Activated naive CD8-positive, alpha-beta T cell treated with anti-CD3 and anti-CD28 coated beads, Interleukin-2, amount 10 ng/mL, durations not matched to agents 7 days and 5 days (primary cell): ENCODE results near the gene PRR13. TPM values are rescaled to one million over a fixed set of nuclear protein-coding genes. Genes with fewer than 3 reads are reported as not detected.
"Not testable (repeated sequence)": the region's sequence is repeated elsewhere in the genome, so short reads cannot be mapped to it uniquely, and the experiment has no call there.

Source experiments
- ATAC-seq: fragments of 150-1000 bp; cut with Tn5 transposase; one replicate; pipeline ENCODE4 v1.10.0; 2021; ENCODE audit warnings: low read depth, moderate library complexity
- POLR2A ChIA-PET: fragments of 350-600 bp; sonication (Branson Sonifier 250); formaldehyde crosslinking; loops from one replicate; lab custom pipeline; 2021; ENCODE audit warnings: antibody characterized with exemption; lab: Charles Lee
- DNase-seq: peaks from one replicate; pipeline ENCODE4 v3.0.0; 2021
- H3K27ac Mint-ChIP-seq: one replicate; pipeline ENCODE4 v1.8.0; 2022; ENCODE audit warnings: mild to moderate bottlenecking, mixed read lengths
- H3K27me3 Mint-ChIP-seq: one replicate; pipeline ENCODE4 v1.8.0; 2022; ENCODE audit warnings: mild to moderate bottlenecking, moderate library complexity, mixed read lengths
- H3K36me3 Mint-ChIP-seq: one replicate; pipeline ENCODE4 v1.8.0; 2021; ENCODE audit warnings: mild to moderate bottlenecking, mixed read lengths
- H3K4me1 Mint-ChIP-seq: one replicate; pipeline ENCODE4 v1.8.0; 2021; ENCODE audit warnings: mixed read lengths
- H3K4me3 Mint-ChIP-seq: one replicate; pipeline ENCODE4 v1.8.0; 2022; ENCODE audit warnings: mild to moderate bottlenecking, moderate library complexity, mixed read lengths
- H3K9me3 Mint-ChIP-seq: one replicate; pipeline ENCODE4 v1.8.0; 2021; ENCODE audit warnings: mixed read lengths
- total RNA-seq, 2 experiments: library from RNA; stranded (reverse); gene quantifications; one replicate each; pipeline ENCODE4 v1.2.3, GENCODE V29; 2021

Gene PRR13, protein sequence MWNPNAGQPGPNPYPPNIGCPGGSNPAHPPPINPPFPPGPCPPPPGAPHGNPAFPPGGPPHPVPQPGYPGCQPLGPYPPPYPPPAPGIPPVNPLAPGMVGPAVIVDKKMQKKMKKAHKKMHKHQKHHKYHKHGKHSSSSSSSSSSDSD
- 100 to 1,000 TPM; 218 to 231 TPM for total RNA-seq

DNA sequence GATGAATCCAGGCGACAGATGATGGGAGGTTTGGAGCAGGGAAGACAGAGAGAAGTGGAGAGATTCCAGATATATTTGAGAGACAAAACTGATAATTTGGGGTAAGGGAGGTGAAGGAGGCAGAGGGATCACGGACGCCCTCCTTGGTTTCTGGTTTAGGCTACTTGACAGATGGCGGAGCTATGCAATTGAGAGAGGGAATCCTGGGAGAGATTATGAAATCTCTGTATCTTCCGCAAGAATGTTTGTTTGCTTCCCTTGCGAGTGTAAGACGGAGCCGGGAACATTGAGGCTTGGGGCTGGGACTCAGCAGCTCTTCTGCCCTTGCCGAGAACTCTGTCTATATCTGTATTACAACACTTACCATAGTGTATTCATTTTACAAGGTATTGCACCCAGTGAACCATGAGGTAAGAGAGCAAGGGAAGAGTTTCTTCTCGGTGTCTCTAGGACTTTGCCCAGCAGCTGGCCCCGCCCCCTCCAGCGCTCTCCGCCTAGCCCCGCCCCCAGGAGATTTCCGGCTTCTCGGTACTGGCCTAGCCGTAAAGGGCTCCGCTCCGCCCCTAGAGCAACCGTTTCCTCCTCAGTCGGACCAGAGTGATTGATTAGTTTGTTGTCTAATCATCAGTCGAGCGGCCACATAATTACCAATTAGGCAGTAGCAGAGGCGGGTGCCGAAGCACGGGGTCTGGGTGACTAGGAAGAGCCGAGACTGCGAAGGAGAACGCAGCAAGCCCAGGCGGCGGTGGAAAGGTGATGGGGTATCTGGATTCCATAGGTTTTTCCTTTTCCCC is at the start of gene PRR13:
Gene PRR13, plus strand, starts transcription at position 695 of the 794 bp plus-strand sequence. CDS start 981 bp downstream, outside the sequence.
- Mint-ChIP-seq H3K27ac (peak within 1 kb of the TSS; percentile 91), H3K4me3 (peak within 1 kb of the TSS; percentile 99), H3K36me3 (peaks cover 20% of the 10 kb centered on the region), H3K4me1 (peaks cover 29% of the 10 kb centered on the region), H3K9me3 (no peaks in the 10 kb centered on the region), H3K27me3 (no peaks in the 10 kb centered on the region)
- POLR2A ChIA-PET, result interaction anchor here (0.7 to 1.3 kb wide), 12 partner anchors 9 to 141 kb away, joined by 3 to 10 read pairs (median 4); partner anchors contain the start of genes AAAS and MAP3K12
- ATAC-seq (peak; percentile 99), DNase-seq (peak; percentile 95)

DNA sequence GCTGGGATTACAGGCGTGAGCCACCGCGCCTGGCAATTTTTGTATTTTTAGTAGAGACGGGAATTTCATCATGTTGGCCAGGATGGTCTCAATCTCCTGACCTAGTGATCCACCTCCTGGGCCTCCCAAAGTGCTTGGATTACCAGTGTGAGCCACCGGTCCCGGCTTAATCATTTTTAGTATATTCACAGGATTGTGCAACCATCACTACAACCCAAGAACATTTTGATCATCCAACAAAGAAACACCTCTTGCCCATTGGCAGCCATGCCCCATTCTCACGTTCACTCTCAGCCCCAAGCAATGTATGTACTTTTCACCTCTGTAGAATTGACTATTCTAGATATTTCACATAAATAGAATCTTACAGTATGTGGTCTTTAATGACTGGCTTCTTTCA is 41.6 kb upstream of the PRR13 start:
- DNase-seq, result no peak
- POLR2A ChIA-PET, result no interaction called here
- no peak overlapping the region for H3K27ac Mint-ChIP-seq

DNA sequence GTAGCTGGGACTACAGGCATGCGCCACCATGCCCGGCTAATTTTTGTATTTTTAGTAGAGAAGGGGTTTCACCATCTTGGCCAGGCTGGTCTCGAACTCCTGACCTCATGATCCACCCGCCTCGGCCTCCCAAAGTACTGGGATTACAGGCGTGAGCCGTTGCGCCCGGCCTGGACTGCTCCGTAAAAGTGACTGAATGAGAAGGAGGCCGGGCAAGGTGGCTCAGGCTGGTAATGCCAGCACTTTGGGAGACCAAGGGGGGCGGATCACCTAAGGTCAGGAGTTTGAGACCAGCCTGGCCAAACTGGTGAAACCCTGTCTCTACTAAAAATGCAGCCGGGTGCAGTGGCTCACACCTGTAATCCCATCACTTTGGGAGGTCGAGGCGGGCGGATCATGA is 39.2 kb upstream of the PRR13 start:
- H3K4me3 Mint-ChIP-seq, H3K9me3 Mint-ChIP-seq, DNase-seq, POLR2A ChIA-PET, H3K4me1 Mint-ChIP-seq, H3K27ac Mint-ChIP-seq, H3K27me3 Mint-ChIP-seq, ATAC-seq: not testable (repeated sequence)
- H3K36me3 Mint-ChIP-seq, result peaks cover 16% of the 10 kb centered on the region

More for the DNA sequence above, 41.6 kb upstream of the PRR13 start:
- Mint-ChIP-seq H3K9me3 (no peaks in the 10 kb centered on the region), H3K36me3 (peaks cover 15% of the 10 kb centered on the region), H3K27me3 (no peaks in the 10 kb centered on the region), H3K4me1 (peaks cover 2% of the 10 kb centered on the region), H3K4me3 (no peak overlapping the region)
- no peak for ATAC-seq

DNA sequence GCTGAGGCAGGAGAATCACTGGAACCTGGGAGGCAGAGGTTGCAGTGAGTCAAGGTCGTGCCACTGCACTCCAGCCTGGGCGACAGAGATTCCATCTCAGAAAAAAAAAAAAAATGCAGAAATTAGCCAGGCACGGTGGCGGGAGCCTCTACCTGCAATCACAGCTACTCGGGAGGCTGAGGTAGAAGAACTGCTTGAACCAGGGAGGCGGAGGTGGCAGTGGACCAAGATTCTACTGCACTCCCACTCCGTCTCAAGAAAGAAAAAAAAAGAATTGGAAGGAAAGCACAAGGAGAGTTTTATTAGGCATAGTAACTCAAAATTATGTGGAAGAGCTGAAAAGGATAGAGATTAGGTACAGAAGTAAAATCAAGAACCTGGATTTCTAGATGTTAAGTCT is 38.7 kb upstream of the PRR13 start:
- H3K27ac Mint-ChIP-seq, result no peak overlapping the region
- H3K36me3 Mint-ChIP-seq, result peaks cover 16% of the 10 kb centered on the region
- H3K27me3 Mint-ChIP-seq, result no peaks in the 10 kb centered on the region
- DNase-seq (no peak), ATAC-seq (no peak)
- H3K9me3 Mint-ChIP-seq, result no peaks in the 10 kb centered on the region
- H3K4me1 Mint-ChIP-seq, result no peaks in the 10 kb centered on the region
- no peak overlapping the region for H3K4me3 Mint-ChIP-seq
- POLR2A ChIA-PET, result no interaction called here

DNA sequence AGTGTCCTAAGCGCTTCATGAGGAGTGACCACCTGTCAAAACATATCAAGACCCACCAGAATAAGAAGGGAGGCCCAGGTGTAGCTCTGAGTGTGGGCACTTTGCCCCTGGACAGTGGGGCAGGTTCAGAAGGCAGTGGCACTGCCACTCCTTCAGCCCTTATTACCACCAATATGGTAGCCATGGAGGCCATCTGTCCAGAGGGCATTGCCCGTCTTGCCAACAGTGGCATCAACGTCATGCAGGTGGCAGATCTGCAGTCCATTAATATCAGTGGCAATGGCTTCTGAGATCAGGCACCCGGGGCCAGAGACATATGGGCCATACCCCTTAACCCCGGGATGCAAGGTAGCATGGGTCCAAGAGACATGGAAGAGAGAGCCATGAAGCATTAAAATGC is 30.6 kb upstream of the PRR13 start:
- ATAC-seq, result no peak
- DNase-seq, result no peak
- H3K27ac Mint-ChIP-seq, result no peak overlapping the region
- no peaks in the 10 kb centered on the region for H3K27me3 Mint-ChIP-seq
- H3K9me3 Mint-ChIP-seq, result no peaks in the 10 kb centered on the region
- peaks cover 42% of the 10 kb centered on the region for H3K36me3 Mint-ChIP-seq
- POLR2A ChIA-PET, result no interaction called here
- H3K4me1 Mint-ChIP-seq, result peaks cover 18% of the 10 kb centered on the region
- H3K4me3 Mint-ChIP-seq, result no peak overlapping the region

DNA sequence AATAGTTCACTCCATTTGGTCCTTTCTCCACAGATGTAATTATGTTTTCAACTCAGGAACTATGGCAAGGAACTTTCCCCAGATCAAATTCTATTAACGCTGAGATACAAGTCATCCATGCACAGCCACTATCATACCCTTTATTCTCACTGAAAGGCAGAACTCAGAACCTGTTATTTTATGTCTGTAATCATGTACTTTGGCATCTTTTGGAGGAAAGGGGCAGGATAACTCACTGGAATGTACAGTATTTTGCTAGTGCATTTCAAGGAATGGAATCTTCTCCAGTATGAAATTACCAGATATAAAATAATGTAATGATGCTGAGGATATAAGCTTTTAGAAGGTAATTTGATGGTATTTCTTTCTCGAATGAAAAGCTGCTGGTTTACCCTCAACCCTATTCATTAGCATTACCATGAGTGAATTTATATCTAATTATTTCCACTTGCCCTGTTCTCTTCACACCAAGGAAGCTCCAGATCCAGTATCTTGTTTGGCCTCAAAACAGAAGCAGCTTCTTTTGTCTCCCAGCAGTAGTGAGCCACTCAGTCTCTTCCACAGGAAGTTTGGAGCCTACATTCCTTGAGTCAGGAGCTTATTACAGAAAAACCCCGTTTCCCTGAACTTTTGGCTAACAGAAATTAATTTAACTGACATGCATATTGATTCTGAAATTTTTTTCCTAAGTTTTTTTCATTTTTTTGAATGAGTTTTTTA is 27.9 kb upstream of the PRR13 start:
- POLR2A ChIA-PET, result no interaction called here
- ATAC-seq, result no peak

DNA sequence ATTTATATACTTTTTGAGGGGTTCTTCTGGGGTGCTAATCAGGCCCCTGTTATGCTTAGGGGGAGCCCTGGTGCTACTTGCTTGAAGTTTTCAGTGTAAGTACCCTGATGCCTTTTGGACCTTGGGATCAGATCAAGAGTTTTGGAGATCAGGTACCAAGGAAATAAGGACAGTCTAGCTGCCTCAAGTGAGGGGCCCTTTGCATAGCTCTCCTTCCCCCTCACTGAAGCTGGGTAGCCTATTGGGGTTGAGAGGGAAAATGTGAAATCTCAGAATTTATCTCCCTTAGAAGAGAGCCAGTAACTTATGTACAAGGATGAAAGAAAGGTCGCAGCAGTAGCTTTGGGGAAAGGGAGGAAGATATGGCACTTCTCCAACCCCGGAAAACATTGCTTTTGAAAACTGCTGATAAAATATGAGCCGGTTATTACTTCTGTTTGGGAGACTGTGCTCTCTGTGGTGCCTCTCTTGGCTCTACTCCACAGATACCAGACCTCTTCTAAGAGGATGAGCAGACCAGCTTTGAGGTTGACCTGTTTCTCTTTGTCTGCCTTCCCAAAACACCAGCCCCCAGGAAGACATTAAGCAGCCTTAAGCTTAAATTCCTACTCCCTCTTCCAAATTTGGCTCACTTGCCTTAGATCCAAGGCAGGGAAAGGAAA is 26.6 kb upstream of the PRR13 start:
- peaks cover 30% of the 10 kb centered on the region for H3K36me3 Mint-ChIP-seq
- no peaks in the 10 kb centered on the region for H3K27me3 Mint-ChIP-seq
- no peak for ATAC-seq
- peaks cover 23% of the 10 kb centered on the region for H3K4me1 Mint-ChIP-seq
- H3K4me3 Mint-ChIP-seq, result no peak overlapping the region
- H3K9me3 Mint-ChIP-seq, result no peaks in the 10 kb centered on the region
- DNase-seq, result no peak
- H3K27ac Mint-ChIP-seq, result no peak overlapping the region
- POLR2A ChIA-PET, result interaction anchor here (0.9 kb wide), 1 partner anchor 60 kb away, joined by 3 read pairs; no protein-coding TSS in a partner anchor

More for the DNA sequence above, 27.9 kb upstream of the PRR13 start:
- Mint-ChIP-seq H3K27ac (peak overlapping the region; percentile 67), H3K9me3 (no peaks in the 10 kb centered on the region), H3K36me3 (peaks cover 38% of the 10 kb centered on the region), H3K4me3 (peak overlapping the region; percentile 62), H3K4me1 (peaks cover 21% of the 10 kb centered on the region), H3K27me3 (no peaks in the 10 kb centered on the region)
- DNase-seq, result no peak

DNA sequence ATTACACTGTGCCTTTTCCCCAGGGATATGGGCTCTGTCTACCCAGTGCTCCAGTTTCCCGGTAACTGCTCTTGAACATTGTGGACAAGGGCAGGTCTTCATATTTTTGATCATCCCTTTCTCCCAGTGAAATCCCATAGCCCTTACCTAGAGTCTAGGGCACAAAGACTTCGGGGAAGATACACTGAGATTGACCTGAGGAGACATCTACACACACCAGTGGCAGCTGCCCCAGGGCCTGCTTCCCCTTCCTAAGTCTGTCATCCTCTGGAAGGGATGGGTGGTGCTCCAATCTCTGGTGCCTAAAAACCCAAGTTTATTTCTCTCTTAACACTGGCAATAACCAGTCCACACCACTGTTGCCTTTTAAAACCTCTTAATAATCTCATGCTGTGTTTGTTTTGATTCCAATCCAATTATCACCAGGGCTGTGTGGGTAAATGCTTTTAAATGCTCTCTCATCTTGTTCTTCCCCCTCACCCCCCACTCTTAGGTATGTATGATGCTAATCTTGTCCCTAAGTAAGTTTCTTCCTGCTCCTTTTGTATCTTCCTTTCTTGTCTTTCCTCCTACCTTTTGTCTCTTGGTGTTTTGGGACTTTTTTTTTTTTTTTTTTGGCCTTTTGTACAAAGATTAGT is 25.7 kb upstream of the PRR13 start:
- not testable (repeated sequence) for ATAC-seq, H3K4me3 Mint-ChIP-seq, DNase-seq, H3K9me3 Mint-ChIP-seq, H3K27me3 Mint-ChIP-seq, H3K27ac Mint-ChIP-seq
- H3K4me1 Mint-ChIP-seq, result peaks cover 23% of the 10 kb centered on the region
- POLR2A ChIA-PET, result interaction anchor here (0.9 kb wide), 1 partner anchor 61 kb away, joined by 3 read pairs; no protein-coding TSS in a partner anchor
- H3K36me3 Mint-ChIP-seq, result peaks cover 25% of the 10 kb centered on the region

DNA sequence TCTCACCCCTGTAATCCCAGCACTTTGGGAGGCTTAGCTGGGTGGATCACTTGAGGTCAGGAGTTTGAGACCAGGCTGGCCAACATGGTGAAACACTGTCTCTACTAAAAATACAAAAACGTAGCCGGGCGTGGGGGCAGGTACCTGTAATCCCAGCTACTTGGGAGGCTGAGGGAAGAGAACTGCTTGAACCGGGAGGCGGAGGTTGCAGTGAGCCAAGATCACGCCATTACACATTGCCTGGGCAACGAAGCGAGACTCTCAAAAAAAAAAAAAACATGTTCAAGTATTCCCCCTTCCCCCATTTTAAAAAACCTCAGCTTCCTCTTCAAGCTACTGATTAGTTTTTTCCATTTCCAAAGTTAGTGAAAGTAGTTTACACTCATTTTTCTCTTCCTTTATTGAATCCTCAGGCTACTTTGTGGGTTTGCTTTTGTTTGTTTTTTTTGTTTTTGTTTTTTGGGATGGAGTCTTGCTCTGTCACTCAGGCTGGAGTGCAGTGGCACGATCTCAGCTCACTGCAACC is 24.2 kb upstream of the PRR13 start:
- DNase-seq, H3K27me3 Mint-ChIP-seq, H3K9me3 Mint-ChIP-seq, ATAC-seq, H3K27ac Mint-ChIP-seq, H3K4me3 Mint-ChIP-seq: not testable (repeated sequence)
- Mint-ChIP-seq H3K36me3 (peaks cover 13% of the 10 kb centered on the region), H3K4me1 (peaks cover 21% of the 10 kb centered on the region)
- POLR2A ChIA-PET, result interaction anchor here (0.9 to 2.2 kb wide), 3 partner anchors 65 to 96 kb away, joined by 3 to 6 read pairs (median 4); partner anchors contain the start of gene AAAS

DNA sequence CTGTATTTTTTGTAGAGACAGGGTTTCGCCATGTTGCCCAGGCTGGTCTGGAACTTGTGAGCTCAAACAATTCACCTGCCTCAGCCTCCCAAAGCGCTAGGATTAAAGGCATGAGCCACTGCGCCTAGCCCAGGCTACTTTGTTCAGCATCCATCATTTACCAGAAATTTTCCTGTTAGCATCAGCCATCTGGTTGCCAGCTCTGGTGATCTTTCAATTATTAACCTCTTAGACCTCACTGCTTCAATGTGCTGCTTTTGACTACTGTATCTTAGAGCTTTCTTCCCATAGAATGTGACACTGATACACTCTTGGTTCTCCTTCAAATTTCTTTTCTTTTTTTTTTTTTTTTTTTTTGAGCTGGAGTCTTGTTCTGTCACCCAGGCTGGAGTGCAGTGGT is 23.3 kb upstream of the PRR13 start:
- peaks cover 14% of the 10 kb centered on the region for H3K4me1 Mint-ChIP-seq
- no peak overlapping the region for H3K4me3 Mint-ChIP-seq
- H3K27ac Mint-ChIP-seq, result no peak overlapping the region

DNA sequence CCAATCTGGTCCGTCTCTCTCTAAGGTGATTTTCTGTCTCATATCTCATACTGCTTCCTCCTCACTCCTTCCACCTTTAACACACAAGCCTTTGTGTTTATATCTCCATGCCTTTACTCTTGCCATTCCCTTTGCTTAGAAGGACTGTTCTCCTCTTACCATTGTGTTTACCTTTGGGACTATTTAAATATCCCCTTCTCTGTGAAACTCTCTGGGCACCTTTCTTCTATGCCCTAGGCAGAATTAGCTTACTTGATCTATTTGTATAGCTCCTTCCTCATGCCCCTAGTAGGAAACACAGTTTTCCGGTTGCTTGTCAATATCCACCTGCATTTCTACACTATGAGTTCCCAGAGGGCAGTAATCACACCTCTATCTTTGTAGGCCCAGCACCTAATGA is 21.8 kb upstream of the PRR13 start:
- DNase-seq, result no peak
- ATAC-seq, result no peak
- Mint-ChIP-seq H3K36me3 (peaks cover 2% of the 10 kb centered on the region), H3K4me1 (peaks cover 10% of the 10 kb centered on the region), H3K27me3 (no peaks in the 10 kb centered on the region), H3K27ac (no peak overlapping the region), H3K9me3 (no peaks in the 10 kb centered on the region), H3K4me3 (no peak overlapping the region)
- POLR2A ChIA-PET, result interaction anchor here (0.8 kb wide), 1 partner anchor 239 kb away, joined by 3 read pairs; the partner anchor contains the start of gene CSAD

More for the DNA sequence above, 23.3 kb upstream of the PRR13 start:
- DNase-seq, result no peak
- POLR2A ChIA-PET, result interaction anchor here (1.9 to 2.2 kb wide), 2 partner anchors 93 to 97 kb away, joined by 4 to 6 read pairs; partner anchors contain the start of gene AAAS
- Mint-ChIP-seq H3K27me3 (no peaks in the 10 kb centered on the region), H3K9me3 (no peaks in the 10 kb centered on the region), H3K36me3 (peaks cover 7% of the 10 kb centered on the region)
- ATAC-seq, result no peak

DNA sequence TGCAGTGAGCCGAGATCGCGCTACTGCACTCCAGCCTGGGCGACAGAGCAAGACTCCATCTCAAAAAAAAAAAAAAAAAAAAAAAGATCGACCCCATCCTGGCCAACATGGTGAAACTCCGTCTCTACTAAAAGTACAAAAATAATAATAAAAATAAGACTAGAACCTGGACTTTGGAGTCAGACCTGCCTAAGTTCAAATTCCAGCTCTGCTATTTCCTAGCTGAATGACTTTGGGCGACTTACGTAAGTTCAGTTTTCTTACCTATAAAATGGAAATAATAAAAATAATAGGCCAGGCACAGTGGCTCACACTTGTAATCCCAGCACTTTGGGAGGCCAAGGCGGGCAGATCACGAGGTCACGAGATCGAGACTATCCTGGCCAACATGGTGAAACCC is 19.3 kb upstream of the PRR13 start:
- H3K36me3 Mint-ChIP-seq, ATAC-seq, H3K9me3 Mint-ChIP-seq, H3K27ac Mint-ChIP-seq, DNase-seq, H3K4me3 Mint-ChIP-seq, H3K4me1 Mint-ChIP-seq, H3K27me3 Mint-ChIP-seq: not testable (repeated sequence)
- POLR2A ChIA-PET, result interaction anchor here (0.9 to 1.4 kb wide), 3 partner anchors 76 to 241 kb away, joined by 3 to 4 read pairs (median 3); partner anchors contain the start of gene CSAD
